Esophagus muscularis mucosa (tissue), 4 donors: ENCODE results near the gene C6orf89. TPM values are rescaled to one million over a fixed set of nuclear protein-coding genes. Genes with fewer than 3 reads are reported as not detected.
A peak's percentile ranks its signal among the peaks of the same experiment; 100 is the strongest.

Experiments used
- DNase-seq: peaks from one replicate; pipeline ENCODE4 v3.0.0-alpha.2; 2017; ENCODE audit errors: extremely low spot score
- H3K27ac ChIP-seq, 4 donors: fragments of 200-600 bp; sonication (generic); replicated peaks in 1 of 4; 1 replicate in 3 of 4; 2 replicates in 1 of 4; pipeline ENCODE4 v1.5.1; 2016 to 2019; ENCODE audit warnings: mild to moderate bottlenecking in 1 of 4
- H3K27me3 ChIP-seq, 4 donors: fragments of 200-600 bp; sonication (generic); one replicate each; pipeline versions ENCODE4 v1.5.1 to v1.6.0; 2016 to 2019
- H3K36me3 ChIP-seq, 4 donors: fragments of 200-600 bp; sonication (generic); one replicate each; pipeline ENCODE4 v1.5.1; 2016 to 2019
- H3K4me1 ChIP-seq, 4 donors: fragments of 200-600 bp; sonication (generic); one replicate each; pipeline ENCODE4 v1.5.1; 2016 to 2019
- H3K4me3 ChIP-seq, 4 donors: fragments of 200-600 bp; sonication (generic); 1 replicate in 2 of 4; 2 replicates in 2 of 4; pipeline ENCODE4 v1.5.1; 2016 to 2019; ENCODE audit warnings: mild to moderate bottlenecking in 4 of 4, moderate library complexity in 1 of 4
- H3K9me3 ChIP-seq, 4 donors: fragments of 200-600 bp; sonication (generic); 1 replicate in 3 of 4; 2 replicates in 1 of 4; pipeline ENCODE4 v1.5.1; 2016 to 2019
- CTCF ChIP-seq, 3 experiments: fragments of 200-600 bp in 2 of 3; fragments of 450-650 bp in 1 of 3; sonication (generic) in 2 of 3; IDR thresholded peaks; one replicate each; pipeline ENCODE4 v1.5.1; 2017 to 2019; ENCODE audit warnings: antibody characterized with exemption in 3 of 3, mild to moderate bottlenecking in 2 of 3, moderate library complexity in 1 of 3
- EP300 ChIP-seq: sonication (generic); formaldehyde crosslinking; IDR thresholded peaks from one replicate; pipeline ENCODE4 v1.6.1; 2017; ENCODE audit warnings: antibody characterized with exemption
- POLR2A ChIP-seq: fragments of 450-650 bp; IDR thresholded peaks from one replicate; pipeline ENCODE4 v1.6.1; 2017; ENCODE audit warnings: antibody characterized with exemption, moderate library complexity, mild to moderate bottlenecking, low read depth
- POLR2AphosphoS5 ChIP-seq, 2 donors: sonication (generic); formaldehyde crosslinking; IDR thresholded peaks; one replicate each; pipeline ENCODE4 v1.6.1; 2017; ENCODE audit warnings: antibody characterized with exemption in 2 of 2
- WGBS: methylation state at CpG from one replicate; pipeline ENCODE4 v1.1.5; 2018; 5-methylcytosine and 5-hydroxymethylcytosine counted together
- intact Hi-C: fragments of 100-400 bp; cut with DNase I; formaldehyde crosslinking; loops from one replicate; pipeline ENCODE4 v1.15.1; 2023
- total RNA-seq, 4 donors: library from RNA; depleted of rRNA; stranded (reverse); fragments of >200 nt; gene quantifications; one replicate each; pipeline versions ENCODE4 v1.1.0 to v1.2.1, GENCODE V29; 2016

C6orf89 gene
- total RNA-seq, 4 donors from 2014 or later: 56.5 to 66.2 (median 59.0) TPM

DNA sequence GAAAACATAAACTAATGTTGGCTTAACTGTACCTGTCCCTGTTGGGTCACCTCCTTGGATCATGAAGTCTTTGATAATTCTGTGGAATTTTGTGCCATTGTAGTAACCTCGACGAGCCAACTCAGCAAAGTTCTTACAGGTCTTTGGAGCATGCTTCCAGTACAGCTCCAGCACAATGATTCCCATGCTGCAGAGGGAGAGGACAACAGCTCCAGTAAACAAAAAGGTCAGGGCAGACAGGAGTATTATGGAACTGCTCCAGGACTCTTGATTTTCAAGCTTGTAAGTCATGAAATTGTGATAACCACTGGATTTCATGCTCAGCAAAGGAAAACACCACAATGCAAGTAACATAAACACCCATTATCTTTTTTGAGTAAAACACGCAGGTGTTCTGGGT lies 14.1 kb upstream of the C6orf89 start:
- H3K27ac ChIP-seq: no peak overlapping the region
- TF ChIP-seq EP300: no peak
- TF ChIP-seq CTCF (IDR thresholded peaks at IDR 0.05): no peak
- TF ChIP-seq POLR2AphosphoS5 (IDR thresholded peaks at IDR 0.05): no peak
- no peak for TF ChIP-seq POLR2A
- no peaks in the 10 kb centered on the region for H3K9me3 ChIP-seq
- peaks cover 0 to 32% (median 5%) of the 10 kb centered on the region in 4 donors for H3K36me3 ChIP-seq
- no peaks in the 10 kb centered on the region for H3K27me3 ChIP-seq
- WGBS: 94% methylated on average over 3 of the region's 3 CpGs
- DNase-seq: no peak
- peaks cover 16 to 20% (median 16%) of the 10 kb centered on the region in 4 donors for H3K4me1 ChIP-seq
- intact Hi-C loops: no loop called here
- no peak overlapping the region for H3K4me3 ChIP-seq

- 88% methylated on average over 1 of the region's 1 CpG for WGBS
- DNase-seq: no peak
- intact Hi-C loops: no loop called here
- H3K4me3 ChIP-seq: no peak overlapping the region
- H3K4me1 ChIP-seq: peaks cover 16 to 20% (median 16%) of the 10 kb centered on the region in 4 donors
- peaks cover 0 to 23% (median 5%) of the 10 kb centered on the region in 4 donors for H3K36me3 ChIP-seq
- no peaks in the 10 kb centered on the region for H3K27me3 ChIP-seq
- no peaks in the 10 kb centered on the region for H3K9me3 ChIP-seq
- TF ChIP-seq EP300 (no peak), CTCF (IDR thresholded peaks at IDR 0.05) (no peak), POLR2AphosphoS5 (IDR thresholded peaks at IDR 0.05) (no peak), POLR2A (no peak)
- no peak overlapping the region for H3K27ac ChIP-seq
Observed at GRCh38 chr6:36873115-36873514, 12.6 kb upstream of the C6orf89 start.

GRCh38 chr6:36873612-36874442 lies 11.9 kb upstream of the C6orf89 start:
- TF ChIP-seq POLR2AphosphoS5 (IDR thresholded peaks at IDR 0.05): no peak
- TF ChIP-seq EP300: no peak
- TF ChIP-seq CTCF (IDR thresholded peaks at IDR 0.05): no peak
- no peak for TF ChIP-seq POLR2A
- intact Hi-C loops: no loop called here
- peak overlapping the region; percentile 90 to 98 (median 92) for H3K4me3 ChIP-seq
- peaks cover 0 to 21% (median 5%) of the 10 kb centered on the region in 4 donors for H3K36me3 ChIP-seq
- peaks cover 0 to 3% (median 0%) of the 10 kb centered on the region in 4 donors for H3K27me3 ChIP-seq
- H3K27ac ChIP-seq: peak overlapping the region; percentile 84 to 92 (median 88)
- WGBS: 10% methylated on average over 11 of the region's 11 CpGs
- H3K9me3 ChIP-seq: no peaks in the 10 kb centered on the region
- H3K4me1 ChIP-seq: peaks cover 16 to 20% (median 16%) of the 10 kb centered on the region in 4 donors
- no peak for DNase-seq

GRCh38 chr6:36874443-36875249 lies 11.1 kb upstream of the C6orf89 start, which contains the start of gene PPIL1:
TSS of gene PPIL1 (minus strand) at chr6:36874803. CDS start at chr6:36874772, 31 bp downstream.
- Histone ChIP-seq H3K4me3 (peak within 1 kb of the TSS; percentile 90 to 98 (median 92)), H3K27ac (peak within 1 kb of the TSS; percentile 84 to 92 (median 88)), H3K4me1 (peaks cover 16 to 20% (median 16%) of the 10 kb centered on the region in 4 donors), H3K9me3 (no peaks in the 10 kb centered on the region), H3K36me3 (peaks cover 0 to 14% (median 5%) of the 10 kb centered on the region in 4 donors), H3K27me3 (peaks cover 0 to 7% (median 0%) of the 10 kb centered on the region in 4 donors)
- intact Hi-C loops: no loop called here
- DNase-seq: peak; percentile 96
- WGBS: 0% methylated on average over 37 of the region's 54 CpGs
- peak; percentile 63 to 77 for TF ChIP-seq POLR2AphosphoS5 (IDR thresholded peaks at IDR 0.05)
- no peak for TF ChIP-seq POLR2A
